GM21717 (cell line): ENCODE data around the gene GALNS.
"Not testable (repeated sequence)": the region's sequence is repeated elsewhere in the genome, so short reads cannot be mapped to it uniquely, and the experiment has no call there.

ENCODE experiments used
- ATAC-seq: cut with Tn5 transposase; IDR thresholded peaks from one replicate; pipeline ENCODE4 v1.9.1; 2021; ENCODE audit warnings: mild to moderate bottlenecking, moderate library complexity; ENCODE audit not compliant: unreplicated experiment

GALNS gene

DNA sequence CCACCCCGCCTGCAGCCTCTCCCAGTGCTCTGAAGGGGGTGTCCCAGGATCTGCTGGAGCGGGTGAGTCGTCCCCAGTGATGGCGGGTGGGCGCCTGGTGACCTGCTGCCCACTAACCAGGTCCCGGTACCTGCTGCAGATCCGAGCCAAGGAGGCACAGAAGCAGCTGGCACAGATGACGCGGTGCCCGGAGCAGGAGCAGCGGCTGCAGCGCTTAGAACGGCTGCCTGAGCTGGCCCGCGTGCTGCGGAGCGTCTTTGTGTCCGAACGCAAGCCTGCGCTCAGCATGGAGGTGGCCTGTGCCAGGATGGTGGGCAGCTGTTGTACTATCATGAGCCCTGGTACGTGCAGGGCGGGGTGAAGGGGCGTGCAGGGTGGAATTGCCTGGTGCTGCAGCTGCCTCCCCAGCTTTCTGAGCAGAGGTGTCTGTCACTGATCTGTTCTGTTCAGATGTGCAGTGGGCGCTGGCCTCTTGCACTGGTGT lies 49.6 kb downstream of the GALNS start:
- no peak for ATAC-seq

GRCh38 chr16:88806491-88807111 lies 50.1 kb downstream of the GALNS start:
- ATAC-seq = no peak

- no peak for ATAC-seq
These were observed 50.8 kb downstream of the GALNS start for GRCh38 chr16:88805887-88806393.

DNA sequence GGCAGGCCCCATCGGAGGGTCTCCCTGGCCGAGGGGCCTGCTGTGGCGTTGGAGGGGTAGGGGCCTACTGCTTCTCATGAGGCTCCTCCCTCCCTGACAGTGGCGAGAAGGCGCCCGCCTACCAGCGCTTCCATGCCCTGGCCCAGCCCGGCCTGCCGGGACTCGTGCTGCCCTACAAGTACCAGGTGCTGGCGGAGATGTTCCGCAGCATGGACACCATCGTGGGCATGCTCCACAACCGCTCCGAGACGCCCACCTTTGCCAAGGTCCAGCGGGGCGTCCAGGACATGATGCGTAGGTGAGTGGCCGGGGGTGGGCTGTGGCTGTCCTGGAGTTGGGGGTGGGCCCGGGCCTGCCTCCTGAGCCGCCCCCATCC lies 51.4 kb downstream of the GALNS start:
- no peak for ATAC-seq

- no peak for ATAC-seq
These were observed 52.0 kb downstream of the GALNS start for GRCh38 chr16:88804552-88805339.

DNA sequence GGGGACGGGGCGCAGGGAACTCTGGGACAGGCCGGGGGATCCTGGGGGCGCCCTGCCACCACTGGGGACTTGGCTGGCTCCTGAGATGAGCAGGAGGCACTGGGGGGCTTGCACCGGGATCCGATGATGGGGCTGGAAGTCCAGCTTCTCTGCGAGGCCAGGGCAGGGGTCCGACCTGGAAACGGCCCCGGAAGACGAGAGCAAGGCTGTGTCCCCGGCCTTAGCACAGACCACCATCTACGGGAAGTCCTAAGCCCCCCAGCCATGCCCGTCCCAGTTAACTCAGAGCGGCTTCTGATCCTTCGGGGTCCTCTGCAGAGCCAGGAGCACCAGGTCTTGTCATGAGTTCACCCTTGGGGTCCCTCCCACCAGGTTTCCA lies 52.6 kb downstream of the GALNS start:
- no peak for ATAC-seq

DNA sequence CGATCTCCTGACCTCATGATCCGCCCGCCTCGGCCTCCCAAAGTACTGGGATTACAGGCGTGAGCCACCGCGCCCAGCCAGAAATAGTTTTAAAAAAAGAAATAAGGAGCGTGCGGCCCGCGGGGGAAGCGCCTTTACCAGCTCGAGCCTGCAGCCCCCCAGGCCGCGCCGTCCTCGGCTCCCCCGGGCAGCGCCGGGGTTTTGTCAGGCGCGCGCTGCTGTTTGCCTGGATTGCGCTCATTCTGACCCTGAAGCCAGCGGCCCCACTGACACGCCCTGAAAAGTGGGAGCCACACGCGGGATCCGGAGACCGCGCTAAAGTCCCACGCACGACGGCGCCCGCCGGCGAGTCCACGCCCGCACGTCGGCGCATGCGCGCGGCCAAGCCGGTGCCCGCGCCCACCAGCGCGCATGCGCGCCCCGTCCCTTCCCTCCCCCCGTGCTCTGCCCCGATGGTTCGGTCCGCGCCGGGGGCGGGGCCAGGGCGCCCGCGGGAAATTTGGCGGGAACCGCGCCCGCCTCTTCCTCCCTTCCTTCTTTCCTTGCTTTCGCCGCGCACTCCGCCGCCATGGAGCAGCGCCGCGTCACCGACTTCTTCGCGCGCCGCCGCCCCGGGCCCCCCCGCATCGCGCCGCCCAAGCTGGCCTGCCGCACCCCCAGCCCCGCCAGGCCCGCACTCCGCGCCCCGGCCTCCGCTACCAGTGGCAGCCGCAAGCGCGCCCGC lies 53.3 kb downstream of the GALNS start, which contains the start of gene CDT1:
TSS of gene CDT1 (plus strand) at position 526 of the 724 bp plus-strand sequence. CDS start at position 569, 43 bp downstream.
- peak; percentile 28 for ATAC-seq

DNA sequence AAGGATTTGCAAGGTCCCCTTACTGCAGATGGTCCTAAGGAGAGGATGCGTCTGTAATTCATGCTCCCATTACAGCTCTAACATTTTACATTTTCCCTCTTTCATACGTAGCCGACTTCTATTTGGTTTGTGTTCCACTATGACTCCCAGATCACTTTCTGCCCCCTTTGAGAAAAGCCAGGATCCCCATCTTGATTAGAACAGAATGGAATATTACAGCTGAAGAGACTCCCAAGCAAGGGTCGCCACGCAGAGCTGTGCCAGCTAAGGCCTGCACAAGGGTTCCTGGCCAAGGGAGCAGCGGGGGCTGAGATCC lies 56.5 kb downstream of the GALNS start:
- ATAC-seq = no peak

- no peak for ATAC-seq
These were observed 57.0 kb downstream of the GALNS start for GRCh38 chr16:88799569-88800276.

DNA sequence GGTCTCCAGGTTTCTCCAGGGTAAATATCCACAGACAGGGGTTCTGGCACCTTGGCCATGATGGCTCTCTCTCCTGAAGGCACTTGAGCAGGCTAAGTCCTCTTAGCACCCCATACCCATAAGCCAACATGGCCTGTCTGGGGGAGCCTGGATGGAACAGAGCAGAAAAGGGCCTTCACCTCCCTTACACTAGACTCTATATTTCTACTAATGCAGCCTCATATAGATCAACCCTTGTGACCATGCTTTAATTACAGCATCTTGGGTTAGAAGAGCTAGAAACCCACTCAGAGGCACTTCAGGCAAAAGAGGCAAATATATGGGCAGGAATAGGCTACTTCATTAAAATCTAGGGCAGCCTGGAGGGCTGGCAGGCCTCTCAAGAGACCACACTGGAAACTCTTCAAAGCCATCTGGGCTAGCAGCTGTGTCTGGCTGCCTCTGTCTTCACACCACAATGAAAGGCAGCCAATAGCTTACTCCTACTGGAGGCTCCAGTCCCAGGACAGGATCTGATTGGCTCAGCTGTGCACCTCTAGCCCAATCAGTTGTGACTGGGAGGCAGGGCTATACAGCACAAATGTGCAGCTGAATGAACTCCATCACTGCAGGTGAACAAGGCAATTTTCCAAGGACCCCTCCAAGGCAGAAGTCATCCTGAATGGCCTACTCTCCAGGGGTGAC lies 57.8 kb downstream of the GALNS start:
- no peak for ATAC-seq

- no peak for ATAC-seq
These were observed 58.7 kb downstream of the GALNS start for GRCh38 chr16:88798073-88798472.

DNA sequence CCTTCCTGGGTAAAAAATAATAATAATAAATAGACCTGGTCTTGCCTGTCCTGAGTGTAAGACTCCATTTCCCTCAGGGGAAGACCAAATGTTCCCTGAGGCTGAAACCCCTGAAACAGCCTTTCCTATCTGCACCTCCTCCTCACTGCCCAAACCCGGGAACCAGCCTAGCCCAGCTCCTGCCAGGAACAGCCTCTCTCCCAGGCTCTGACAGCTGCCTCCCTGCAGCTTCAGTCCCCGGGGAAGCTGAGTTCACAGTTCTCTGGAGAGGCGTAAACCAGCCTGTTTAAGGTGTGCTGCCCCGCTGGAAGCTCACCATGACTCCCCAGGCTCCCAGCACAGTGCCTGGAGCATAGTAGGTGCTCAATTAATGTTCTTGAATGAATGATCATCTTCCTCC lies 60.5 kb downstream of the GALNS start:
- ATAC-seq = no peak

GRCh38 chr16:88793251-88793954 lies 63.3 kb downstream of the GALNS start:
- ATAC-seq = no peak

DNA sequence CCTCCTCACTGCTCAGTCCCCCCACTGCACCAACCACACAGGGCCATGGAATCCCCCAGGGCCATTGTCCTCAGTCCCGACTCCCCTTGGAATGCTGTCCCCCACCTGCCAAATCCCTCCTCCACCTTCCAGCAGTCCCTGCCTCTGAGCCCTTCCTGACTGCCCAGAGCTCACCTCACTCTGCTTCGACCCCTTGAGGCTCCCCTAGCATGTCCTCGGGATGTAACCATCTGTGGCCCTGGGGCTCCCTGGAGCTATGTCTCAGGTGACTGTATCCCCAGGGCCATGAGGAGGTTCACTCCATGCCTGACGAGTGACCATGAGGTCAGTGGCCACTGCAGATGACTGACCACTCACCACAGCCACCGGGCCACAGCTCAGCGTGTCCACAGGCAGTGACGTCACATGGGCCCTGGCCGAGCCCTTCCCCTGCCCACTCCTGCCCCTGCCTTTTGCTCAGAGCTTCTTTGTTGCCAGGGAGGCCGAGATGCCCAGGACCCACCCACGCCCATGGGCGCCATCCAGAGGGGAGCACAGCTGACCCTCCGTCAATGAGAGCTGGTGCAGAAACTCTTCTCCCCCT lies 64.0 kb downstream of the GALNS start:
- no peak for ATAC-seq

DNA sequence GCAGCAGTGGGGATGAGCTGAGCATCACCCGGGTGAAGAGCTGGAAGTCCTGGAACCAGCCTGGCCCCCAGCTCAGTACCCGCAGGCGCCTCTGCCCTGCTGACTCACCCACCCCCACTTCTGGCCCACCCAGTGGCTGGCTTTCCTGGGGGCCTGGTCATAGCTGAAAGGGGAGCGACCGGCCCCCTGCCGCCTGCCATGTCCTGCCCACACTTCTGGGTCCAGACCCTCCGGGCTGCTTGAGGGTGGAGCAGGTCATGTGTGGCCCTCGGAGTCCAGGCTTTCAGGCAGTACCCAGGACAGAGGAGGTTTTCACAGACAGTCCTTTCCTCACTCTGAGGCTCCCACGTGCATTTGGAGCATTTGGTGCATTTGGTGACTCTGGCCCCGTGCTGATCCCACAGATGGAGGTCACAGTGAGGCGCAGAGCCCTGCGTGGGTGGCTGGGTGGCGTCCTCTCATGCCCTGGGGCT lies 64.6 kb downstream of the GALNS start:
- ATAC-seq = no peak

DNA sequence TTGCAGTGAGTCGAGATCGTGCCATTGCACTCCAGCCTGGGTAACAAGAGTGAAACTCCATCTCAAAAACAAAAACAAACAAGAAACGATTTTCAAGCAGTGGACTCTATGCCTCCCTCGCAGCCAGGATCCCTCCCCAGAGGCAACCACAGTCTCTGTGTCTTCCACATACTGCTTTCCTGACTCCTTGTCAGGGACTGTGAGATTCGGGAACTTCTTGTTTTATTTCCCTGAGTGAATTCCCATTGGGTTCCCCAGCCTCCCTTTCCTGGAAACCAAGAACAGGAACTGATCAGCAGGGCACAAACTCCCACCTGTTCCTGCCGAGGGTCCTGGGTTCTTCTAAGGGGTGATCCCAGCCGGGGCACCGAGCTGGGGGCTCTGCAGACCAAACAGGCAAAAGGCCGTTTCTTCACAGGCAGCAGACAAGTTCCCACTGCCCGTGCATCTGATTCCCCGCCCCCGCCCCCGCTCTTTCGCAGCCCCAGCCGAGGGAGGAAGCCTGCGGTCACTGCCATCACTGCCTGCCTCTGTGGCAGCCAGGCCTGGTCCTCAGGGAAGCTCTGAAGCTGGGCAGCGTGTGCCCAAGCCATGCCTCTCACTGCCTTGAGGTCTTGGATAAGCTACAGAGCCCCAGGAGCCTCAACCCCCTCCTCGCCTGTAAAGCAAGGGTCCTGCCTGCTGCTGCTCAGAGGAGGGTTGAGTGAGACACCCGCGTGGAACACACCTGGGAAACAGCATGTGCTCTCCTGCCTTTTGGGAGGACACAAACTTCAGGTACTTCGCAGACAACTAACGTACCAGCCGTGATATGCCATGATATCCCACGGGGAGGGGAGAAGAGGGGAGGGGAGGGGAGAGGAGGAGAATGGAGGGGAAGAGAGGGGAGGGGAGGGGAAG lies 66.2 kb downstream of the GALNS start:
- no peak for ATAC-seq

DNA sequence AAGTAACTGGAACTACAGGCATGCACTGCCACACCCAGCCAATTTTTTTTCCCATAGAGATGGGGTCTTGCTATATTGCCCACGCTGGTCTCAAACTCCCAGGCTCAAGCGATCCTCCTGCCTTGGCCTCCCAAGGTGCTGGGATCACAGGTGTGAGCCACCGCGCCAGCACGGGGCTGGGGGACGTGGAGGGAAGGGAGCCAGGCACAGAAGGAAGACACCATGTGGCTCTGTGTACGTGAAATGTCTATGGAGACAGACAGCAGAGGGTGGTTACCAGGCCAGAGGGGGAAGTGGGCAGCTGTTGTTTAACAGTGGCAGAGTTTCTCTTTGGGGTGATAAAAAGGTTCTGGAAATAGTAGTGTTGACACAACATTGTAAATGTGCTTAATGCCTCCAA lies 67.2 kb downstream of the GALNS start:
- no peak for ATAC-seq

GRCh38 chr16:88788749-88789148 lies 68.0 kb downstream of the GALNS start:
- ATAC-seq = not testable (repeated sequence)
